HepG2 (cell line): ENCODE data around the gene SMIM36. TPM values are rescaled to one million over a fixed set of nuclear protein-coding genes. Genes with fewer than 3 reads are reported as not detected.
A peak's percentile ranks its signal among the peaks of the same experiment; 100 is the strongest.

ENCODE experiments used
- ARID2 ChIP-seq: sonication (generic); formaldehyde crosslinking; IDR thresholded peaks from 2 replicates; pipeline ENCODE4 v1.8.1; 2022; ENCODE audit warnings: mild to moderate bottlenecking, missing genetic modification reagents, borderline replicate concordance
- ATF7 ChIP-seq, 2 experiments: fragments of 450-650 bp in 1 of 2; sonication (generic) in 1 of 2; formaldehyde crosslinking in 1 of 2; IDR thresholded peaks; 2 replicates each; pipeline versions ENCODE4 v1.4.0 to v1.6.1; 2016 to 2020; ENCODE audit warnings: antibody characterized with exemption in 1 of 2, mild to moderate bottlenecking in 1 of 2, missing genetic modification reagents in 1 of 2
- CENPT ChIP-seq: sonication (generic); formaldehyde crosslinking; IDR thresholded peaks from 2 replicates; pipeline ENCODE4 v1.8.0; 2022; ENCODE audit warnings: low read depth, mild to moderate bottlenecking, moderate library complexity, missing genetic modification reagents
- CREM ChIP-seq, 2 experiments: sonication (generic) in 1 of 2; formaldehyde crosslinking in 1 of 2; IDR thresholded peaks; 2 replicates each; pipeline versions ENCODE4 v1.4.0 to v1.6.1; 2016 to 2020; ENCODE audit warnings: antibody characterized with exemption in 1 of 2, mild to moderate bottlenecking in 1 of 2, missing genetic modification reagents in 1 of 2
- GTF3A ChIP-seq: sonication (generic); formaldehyde crosslinking; conservative IDR thresholded peaks from 2 replicates; pipeline ENCODE4 v1.4.0; 2020; ENCODE audit warnings: mild to moderate bottlenecking, missing genetic modification reagents
- KLF11 ChIP-seq: IDR thresholded peaks from 2 replicates; pipeline ENCODE4 v1.6.1; 2016; ENCODE audit warnings: missing compliant biosample characterization
- MATR3 ChIP-seq: sonication (generic); formaldehyde crosslinking; IDR thresholded peaks from 2 replicates; pipeline ENCODE4 v1.4.0; 2020; ENCODE audit warnings: missing genetic modification reagents
- NBN ChIP-seq: fragments of 450-650 bp; conservative IDR thresholded peaks from 2 replicates; pipeline ENCODE4 v1.6.1; 2017
- NR3C1 ChIP-seq: sonication (generic); formaldehyde crosslinking; IDR thresholded peaks from 2 replicates; pipeline ENCODE4 v1.4.0; 2020; ENCODE audit warnings: missing genetic modification reagents
- RBM22 ChIP-seq: fragments of 200-400 bp; formaldehyde crosslinking; optimal IDR thresholded peaks from 2 replicates; pipeline ENCODE3; 2017; ENCODE audit warnings: mild to moderate bottlenecking, low read length, moderate library complexity
- SETDB1 ChIP-seq: sonication (generic); formaldehyde crosslinking; IDR thresholded peaks from 2 replicates; pipeline ENCODE4 v1.5.1; 2020; ENCODE audit warnings: missing genetic modification reagents, mild to moderate bottlenecking, borderline replicate concordance
- STAT5B ChIP-seq: sonication (generic); formaldehyde crosslinking; IDR thresholded peaks from 2 replicates; pipeline ENCODE4 v1.4.0; 2020; ENCODE audit warnings: missing genetic modification reagents
- TOPORS ChIP-seq: sonication (generic); formaldehyde crosslinking; IDR thresholded peaks from 2 replicates; pipeline ENCODE4 v1.8.0; 2023; ENCODE audit warnings: mild to moderate bottlenecking, missing genetic modification reagents
- ZBTB21 ChIP-seq: sonication (generic); formaldehyde crosslinking; IDR thresholded peaks from 2 replicates; pipeline ENCODE4 v1.4.0; 2020; ENCODE audit warnings: missing genetic modification reagents
- ZBTB7B ChIP-seq: sonication (generic); formaldehyde crosslinking; IDR thresholded peaks from 2 replicates; pipeline ENCODE4 v1.4.0; 2020; ENCODE audit warnings: missing genetic modification reagents
- ZNF562 ChIP-seq: sonication (generic); formaldehyde crosslinking; IDR thresholded peaks from 2 replicates; pipeline ENCODE4 v1.8.0; 2022; ENCODE audit warnings: missing genetic modification reagents, borderline replicate concordance
- ZNF709 ChIP-seq: sonication (generic); formaldehyde crosslinking; IDR thresholded peaks from 2 replicates; pipeline ENCODE4 v1.5.0; 2020; ENCODE audit warnings: mild to moderate bottlenecking, missing genetic modification reagents
- ZSCAN25 ChIP-seq: sonication (generic); formaldehyde crosslinking; IDR thresholded peaks from 2 replicates; pipeline ENCODE4 v1.8.0; 2022; ENCODE audit warnings: mild to moderate bottlenecking, missing genetic modification reagents
- polyA plus RNA-seq, 8 experiments: library from polyadenylated mRNA; depleted of rRNA in 3 of 8; stranded (reverse) in 7 of 8; unstranded in 1 of 8; fragments of >200 nt; fragmentation: Illumina TruSeq in 4 of 8; extraction: Trizol in 4 of 8; gene quantifications; 2 replicates each; pipeline versions ENCODE4 v1.2.1 to v1.2.3, GENCODE V29; 2011 to 2016; ENCODE audit warnings: low read depth in 4 of 8, missing spikeins in 1 of 8, mixed read lengths in 1 of 8; ENCODE audit not compliant: insufficient read depth in 1 of 8
- total RNA-seq, 5 experiments: library from RNA; depleted of rRNA; stranded (reverse); fragments of >200 nt; fragmentation: Illumina TruSeq; extraction: Trizol; gene quantifications; 2 replicates each; pipeline ENCODE4 v1.2.3, GENCODE V29; 2016; ENCODE audit warnings: low read depth in 1 of 5
- TF ChIP-seq, protein P1 (sequence below): sonication (generic); formaldehyde crosslinking; IDR thresholded peaks from 2 replicates; pipeline ENCODE4 v1.4.0; 2020; ENCODE audit warnings: mild to moderate bottlenecking, missing genetic modification reagents
- TF ChIP-seq, protein P2 (sequence below): sonication (generic); formaldehyde crosslinking; IDR thresholded peaks from 2 replicates; pipeline ENCODE4 v1.4.0; 2020; ENCODE audit warnings: missing genetic modification reagents, mild to moderate bottlenecking, borderline replicate concordance
- TF ChIP-seq, protein P3 (sequence below): IDR thresholded peaks from 2 replicates; pipeline ENCODE4 v1.6.1; 2016; ENCODE audit warnings: missing biosample characterization, missing genetic modification reagents, low read depth
- TF ChIP-seq, protein P4 (sequence below): sonication (generic); formaldehyde crosslinking; IDR thresholded peaks from 2 replicates; pipeline ENCODE4 v1.5.0; 2020; ENCODE audit warnings: missing genetic modification reagents

The SMIM36 gene
- total and polyA plus RNA-seq, 2 of the 13 experiments (the other 11 are each of a cell fraction or from before 2014, with no cell fraction given): not detected

DNA sequence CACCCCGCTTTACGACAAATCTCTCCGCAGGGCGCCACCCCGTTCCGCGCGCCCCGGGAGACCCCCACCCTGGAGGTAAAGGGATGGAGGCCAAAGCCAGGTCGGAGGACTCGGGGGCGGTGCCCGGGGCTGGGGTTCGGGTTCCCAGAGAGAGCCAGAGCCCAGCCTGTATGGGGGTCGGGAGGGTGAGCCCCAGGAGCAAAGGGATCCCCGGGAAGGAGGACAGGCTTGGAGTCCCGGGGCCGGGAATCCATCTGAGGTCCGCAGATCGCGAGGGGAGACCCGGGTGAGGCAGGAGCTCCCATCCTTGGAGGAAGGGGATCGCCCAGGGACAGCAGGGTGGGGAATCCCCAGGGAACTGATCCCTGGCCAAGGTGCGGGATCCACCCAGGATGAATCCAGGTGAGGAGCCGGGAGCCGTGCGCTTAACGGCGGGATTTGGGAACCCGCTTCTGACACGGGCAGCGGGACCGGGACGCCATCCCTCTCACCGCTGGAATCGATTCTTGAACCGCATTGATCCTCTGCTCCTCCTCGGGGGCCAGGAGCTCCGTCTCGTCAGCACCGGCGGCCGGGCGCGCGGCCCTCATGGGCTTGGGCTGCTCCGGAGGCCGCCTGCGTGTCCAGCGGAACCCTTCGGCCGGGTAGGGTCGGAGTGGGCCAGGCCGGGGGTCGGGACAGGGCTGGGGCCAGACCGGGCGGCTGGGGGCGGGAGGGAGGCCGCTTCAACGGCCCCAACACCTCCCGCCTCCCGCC is 89.9 kb downstream of the SMIM36 start, which contains the start of gene MMD (continued):
- TF ChIP-seq MATR3 (CRISPR knock-in tag) (no peak), ZBTB21 (no peak), GTF3A (CRISPR knock-in tag) (no peak; the same call in 1 of the 2 replicates), STAT5B (CRISPR knock-in tag) (0 out of 2 replicates have a peak, but pooled peaks have one; percentile 70), ZSCAN25 (CRISPR knock-in tag) (no peak), ZNF709 (CRISPR knock-in tag) (peak; percentile 86), TOPORS (CRISPR knock-in tag) (no peak), RBM22 (no peak), ZBTB7B (CRISPR knock-in tag) (peak; percentile 71; the same call in 1 of the 2 replicates), NBN (no peak), CENPT (no peak), CREM (IDR thresholded peaks at IDR 0.05) (peak; percentile 19; the same call in 1 of the 2 replicates), CREM (CRISPR knock-in tag; IDR thresholded peaks at IDR 0.05) (no peak), ARID2 (no peak), NR3C1 (CRISPR knock-in tag) (no peak), ZNF562 (CRISPR knock-in tag) (0 out of 2 replicates have a peak, but pooled peaks have one; percentile 34), ATF7 (IDR thresholded peaks at IDR 0.05) (no peak), ATF7 (CRISPR knock-in tag; IDR thresholded peaks at IDR 0.05) (no peak), KLF11 (peak; percentile 14; the same call in 1 of the 2 replicates), SETDB1 (CRISPR knock-in tag) (no peak)
- TF ChIP-seq, protein P1, sequence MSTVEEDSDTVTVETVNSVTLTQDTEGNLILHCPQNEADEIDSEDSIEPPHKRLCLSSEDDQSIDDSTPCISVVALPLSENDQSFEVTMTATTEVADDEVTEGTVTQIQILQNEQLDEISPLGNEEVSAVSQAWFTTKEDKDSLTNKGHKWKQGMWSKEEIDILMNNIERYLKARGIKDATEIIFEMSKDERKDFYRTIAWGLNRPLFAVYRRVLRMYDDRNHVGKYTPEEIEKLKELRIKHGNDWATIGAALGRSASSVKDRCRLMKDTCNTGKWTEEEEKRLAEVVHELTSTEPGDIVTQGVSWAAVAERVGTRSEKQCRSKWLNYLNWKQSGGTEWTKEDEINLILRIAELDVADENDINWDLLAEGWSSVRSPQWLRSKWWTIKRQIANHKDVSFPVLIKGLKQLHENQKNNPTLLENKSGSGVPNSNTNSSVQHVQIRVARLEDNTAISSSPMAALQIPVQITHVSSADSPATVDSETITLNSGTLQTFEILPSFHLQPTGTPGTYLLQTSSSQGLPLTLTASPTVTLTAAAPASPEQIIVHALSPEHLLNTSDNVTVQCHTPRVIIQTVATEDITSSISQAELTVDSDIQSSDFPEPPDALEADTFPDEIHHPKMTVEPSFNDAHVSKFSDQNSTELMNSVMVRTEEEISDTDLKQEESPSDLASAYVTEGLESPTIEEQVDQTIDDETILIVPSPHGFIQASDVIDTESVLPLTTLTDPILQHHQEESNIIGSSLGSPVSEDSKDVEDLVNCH (CRISPR knock-in tag): no peak
- TF ChIP-seq, protein P2, sequence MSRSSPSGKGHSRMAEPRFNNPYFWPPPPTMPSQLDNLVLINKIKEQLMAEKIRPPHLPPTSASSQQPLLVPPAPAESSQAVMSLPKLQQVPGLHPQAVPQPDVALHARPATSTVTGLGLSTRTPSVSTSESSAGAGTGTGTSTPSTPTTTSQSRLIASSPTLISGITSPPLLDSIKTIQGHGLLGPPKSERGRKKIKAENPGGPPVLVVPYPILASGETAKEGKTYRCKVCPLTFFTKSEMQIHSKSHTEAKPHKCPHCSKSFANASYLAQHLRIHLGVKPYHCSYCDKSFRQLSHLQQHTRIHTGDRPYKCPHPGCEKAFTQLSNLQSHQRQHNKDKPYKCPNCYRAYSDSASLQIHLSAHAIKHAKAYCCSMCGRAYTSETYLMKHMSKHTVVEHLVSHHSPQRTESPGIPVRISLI (CRISPR knock-in tag): 0 out of 2 replicates have a peak, but pooled peaks have one; percentile 6
- TF ChIP-seq, protein P3, sequence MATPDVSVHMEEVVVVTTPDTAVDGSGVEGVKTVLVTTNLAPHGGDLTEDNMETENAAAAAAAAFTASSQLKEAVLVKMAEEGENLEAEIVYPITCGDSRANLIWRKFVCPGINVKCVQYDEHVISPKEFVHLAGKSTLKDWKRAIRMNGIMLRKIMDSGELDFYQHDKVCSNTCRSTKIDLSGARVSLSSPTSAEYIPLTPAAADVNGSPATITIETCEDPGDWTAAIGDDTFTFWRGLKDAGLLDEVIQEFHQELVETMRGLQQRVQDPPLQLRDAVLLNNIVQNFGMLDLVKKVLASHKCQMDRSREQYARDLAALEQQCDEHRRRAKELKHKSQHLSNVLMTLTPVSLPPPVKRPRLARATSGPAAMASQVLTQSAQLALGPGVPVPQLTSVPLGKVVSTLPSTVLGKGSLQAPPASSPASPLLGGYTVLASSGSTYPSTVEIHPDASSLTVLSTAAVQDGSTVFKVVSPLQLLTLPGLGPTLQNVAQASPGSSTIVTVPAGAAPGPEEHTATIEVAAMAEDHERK (CRISPR knock-in tag): no peak
- TF ChIP-seq, protein P4, sequence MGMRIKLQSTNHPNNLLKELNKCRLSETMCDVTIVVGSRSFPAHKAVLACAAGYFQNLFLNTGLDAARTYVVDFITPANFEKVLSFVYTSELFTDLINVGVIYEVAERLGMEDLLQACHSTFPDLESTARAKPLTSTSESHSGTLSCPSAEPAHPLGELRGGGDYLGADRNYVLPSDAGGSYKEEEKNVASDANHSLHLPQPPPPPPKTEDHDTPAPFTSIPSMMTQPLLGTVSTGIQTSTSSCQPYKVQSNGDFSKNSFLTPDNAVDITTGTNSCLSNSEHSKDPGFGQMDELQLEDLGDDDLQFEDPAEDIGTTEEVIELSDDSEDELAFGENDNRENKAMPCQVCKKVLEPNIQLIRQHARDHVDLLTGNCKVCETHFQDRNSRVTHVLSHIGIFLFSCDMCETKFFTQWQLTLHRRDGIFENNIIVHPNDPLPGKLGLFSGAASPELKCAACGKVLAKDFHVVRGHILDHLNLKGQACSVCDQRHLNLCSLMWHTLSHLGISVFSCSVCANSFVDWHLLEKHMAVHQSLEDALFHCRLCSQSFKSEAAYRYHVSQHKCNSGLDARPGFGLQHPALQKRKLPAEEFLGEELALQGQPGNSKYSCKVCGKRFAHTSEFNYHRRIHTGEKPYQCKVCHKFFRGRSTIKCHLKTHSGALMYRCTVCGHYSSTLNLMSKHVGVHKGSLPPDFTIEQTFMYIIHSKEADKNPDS (CRISPR knock-in tag): no peak
